Central memory CD8-positive, alpha-beta T cell (primary cell): ENCODE data around the gene TSPEAR.
"Not testable (repeated sequence)": the region's sequence is repeated elsewhere in the genome, so short reads cannot be mapped to it uniquely, and the experiment has no call there.

Experiments used
- ATAC-seq: fragments of 150-1000 bp; cut with Tn5 transposase; replicated peaks from 2 replicates; pipeline ENCODE4 v1.10.0; 2022; ENCODE audit warnings: mild to moderate bottlenecking, moderate FRiP score, moderate number of reproducible peaks; ENCODE audit not compliant: poor library complexity, severe bottlenecking; ENCODE audit errors: extremely low read depth
- DNase-seq, 2 donors: peaks; one replicate each; pipeline ENCODE4 v3.0.0; 2021; ENCODE audit warnings: low spot score in 2 of 2
- H3K27ac Mint-ChIP-seq: one replicate; pipeline ENCODE4 v1.8.0; 2022; ENCODE audit warnings: low read depth, mild to moderate bottlenecking, moderate library complexity, mixed read lengths
- H3K27me3 Mint-ChIP-seq: one replicate; pipeline ENCODE4 v1.8.0; 2022; ENCODE audit warnings: mixed read lengths
- H3K36me3 Mint-ChIP-seq: one replicate; pipeline ENCODE4 v1.8.0; 2022; ENCODE audit warnings: mild to moderate bottlenecking, moderate library complexity, mixed read lengths; ENCODE audit not compliant: insufficient read depth
- H3K4me1 Mint-ChIP-seq: one replicate; pipeline ENCODE4 v1.8.0; 2022; ENCODE audit warnings: mixed read lengths
- H3K4me3 Mint-ChIP-seq: one replicate; pipeline ENCODE4 v1.8.0; 2022; ENCODE audit warnings: mild to moderate bottlenecking, moderate library complexity, mixed read lengths
- H3K9me3 Mint-ChIP-seq: one replicate; pipeline ENCODE4 v1.8.0; 2022; ENCODE audit warnings: mixed read lengths

The TSPEAR gene

DNA sequence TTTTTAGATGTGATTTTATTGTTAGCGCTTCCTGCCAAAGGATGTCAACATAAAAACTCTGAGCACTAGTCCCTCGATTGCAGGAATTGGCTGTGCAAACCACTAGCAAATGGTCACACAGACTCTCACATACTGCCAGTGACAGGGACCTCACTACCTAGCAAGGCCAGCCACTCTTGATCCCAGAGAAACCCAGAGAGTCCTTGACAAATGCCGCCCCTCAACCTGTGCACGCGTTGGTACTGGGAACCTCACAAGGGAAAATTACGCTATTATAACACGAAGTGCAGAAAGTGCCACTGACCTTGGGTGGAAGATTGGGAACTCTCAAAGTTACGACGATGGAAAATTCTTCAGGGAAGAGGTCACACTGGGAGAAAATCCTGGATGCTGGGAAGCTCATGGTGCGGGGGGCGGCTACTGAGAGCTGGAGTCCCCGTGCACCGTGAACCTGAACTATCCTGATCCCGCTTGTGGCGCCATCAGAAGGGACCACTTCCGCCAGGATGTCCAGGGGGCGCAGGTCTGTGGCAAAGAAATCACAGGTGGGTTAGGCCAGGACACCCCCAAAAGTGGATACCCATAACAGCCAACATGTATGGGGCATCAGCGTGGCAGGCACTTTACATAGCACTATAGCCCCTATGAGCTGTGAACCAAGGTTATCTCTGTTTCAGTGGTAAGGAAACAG is 143.7 kb downstream of the TSPEAR start:
- H3K36me3 Mint-ChIP-seq: no peaks in the 10 kb centered on the region
- no peaks in the 10 kb centered on the region for H3K27me3 Mint-ChIP-seq
- no peak overlapping the region for H3K4me3 Mint-ChIP-seq
- H3K4me1 Mint-ChIP-seq: peaks cover 11% of the 10 kb centered on the region
- ATAC-seq (no peak), DNase-seq (no peak)
- no peak overlapping the region for H3K27ac Mint-ChIP-seq
- peaks cover 6% of the 10 kb centered on the region for H3K9me3 Mint-ChIP-seq

- H3K4me1 Mint-ChIP-seq: peaks cover 11% of the 10 kb centered on the region
- DNase-seq (no peak), ATAC-seq (no peak)
- no peaks in the 10 kb centered on the region for H3K36me3 Mint-ChIP-seq
- H3K4me3 Mint-ChIP-seq: no peak overlapping the region
- H3K9me3 Mint-ChIP-seq: peaks cover 11% of the 10 kb centered on the region
- no peak overlapping the region for H3K27ac Mint-ChIP-seq
- no peaks in the 10 kb centered on the region for H3K27me3 Mint-ChIP-seq
These were observed 145.0 kb downstream of the TSPEAR start for GRCh38 chr21:44566403-44566802.

DNA sequence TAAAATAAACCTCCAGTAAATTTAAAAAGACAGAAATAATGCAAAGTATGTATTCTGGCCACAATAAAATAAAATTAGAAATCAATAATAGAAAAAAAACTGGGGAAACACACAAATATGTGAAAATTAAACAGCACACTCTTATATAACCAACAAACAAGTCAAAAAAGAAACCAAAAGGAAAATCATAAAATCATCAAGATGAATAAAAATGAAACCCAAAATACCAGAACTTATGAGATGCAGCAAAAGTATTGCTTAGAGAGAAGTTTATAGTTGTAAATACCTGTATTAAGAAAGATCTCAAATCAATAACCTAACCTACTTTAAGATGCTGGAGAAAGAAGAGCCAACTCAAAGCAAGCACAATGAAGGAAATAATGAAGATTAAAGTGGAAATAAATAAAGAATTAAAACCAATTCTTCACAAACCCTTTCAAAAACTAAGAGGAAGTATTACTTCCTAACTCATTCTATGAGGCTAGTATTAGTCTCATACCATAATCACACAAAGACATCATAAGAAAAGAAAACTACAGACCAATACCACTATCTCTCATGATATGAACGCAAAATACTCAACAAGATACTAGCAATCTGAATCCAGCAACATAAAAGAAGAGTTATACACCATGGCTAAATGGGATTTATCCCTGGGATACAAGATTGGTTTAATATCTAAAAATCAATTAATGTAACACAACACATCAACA is 146.3 kb downstream of the TSPEAR start:
- DNase-seq (no peak), ATAC-seq (no peak)
- peak overlapping the region; percentile 76 for H3K27ac Mint-ChIP-seq
- H3K4me1 Mint-ChIP-seq: peaks cover 11% of the 10 kb centered on the region
- no peaks in the 10 kb centered on the region for H3K36me3 Mint-ChIP-seq
- H3K27me3 Mint-ChIP-seq: no peaks in the 10 kb centered on the region
- H3K4me3 Mint-ChIP-seq: no peak overlapping the region
- peaks cover 18% of the 10 kb centered on the region for H3K9me3 Mint-ChIP-seq

- ATAC-seq (no peak), DNase-seq (no peak)
- Mint-ChIP-seq H3K36me3 (peaks cover 2% of the 10 kb centered on the region), H3K4me3 (no peak overlapping the region), H3K27ac (peak overlapping the region; percentile 76), H3K9me3 (peaks cover 23% of the 10 kb centered on the region), H3K4me1 (peaks cover 11% of the 10 kb centered on the region), H3K27me3 (no peaks in the 10 kb centered on the region)
These were observed 147.3 kb downstream of the TSPEAR start for GRCh38 chr21:44564099-44564498.

- Mint-ChIP-seq H3K27me3 (no peaks in the 10 kb centered on the region), H3K4me1 (no peaks in the 10 kb centered on the region), H3K27ac (no peak within 1 kb of the TSS), H3K9me3 (peaks cover 23% of the 10 kb centered on the region), H3K36me3 (peaks cover 2% of the 10 kb centered on the region), H3K4me3 (no peak within 1 kb of the TSS)
- DNase-seq: no peak
- ATAC-seq: no peak
These were observed 152.7 kb downstream of the TSPEAR start, which contains the start of gene KRTAP10-3 for GRCh38 chr21:44558695-44559094. Gene KRTAP10-3 (minus strand): TSS chr21:44558795. CDS start chr21:44558715, 80 bp downstream.

DNA sequence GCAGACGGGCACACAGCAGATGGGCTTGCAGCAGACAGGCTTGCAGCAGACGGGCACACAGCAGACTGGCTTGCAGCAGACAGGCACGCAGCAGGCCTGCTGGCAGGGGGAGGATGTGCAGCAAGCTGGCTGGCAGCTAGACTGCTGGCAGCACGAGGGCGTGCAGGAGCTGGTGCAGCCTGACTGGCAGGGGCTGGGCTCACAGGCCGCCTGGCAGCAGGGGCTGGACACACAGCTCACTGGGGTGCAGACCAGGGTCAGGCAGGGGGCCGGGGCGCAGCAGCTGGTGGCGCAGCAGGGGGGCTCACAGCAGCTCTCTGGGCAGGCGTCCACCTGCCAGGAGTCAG is 153.1 kb downstream of the TSPEAR start:
- not testable (repeated sequence) for H3K4me3 Mint-ChIP-seq, H3K27ac Mint-ChIP-seq, DNase-seq, ATAC-seq, H3K36me3 Mint-ChIP-seq, H3K4me1 Mint-ChIP-seq, H3K27me3 Mint-ChIP-seq
- H3K9me3 Mint-ChIP-seq: peaks cover 26% of the 10 kb centered on the region

- no peak overlapping the region for H3K27ac Mint-ChIP-seq
These were observed 153.7 kb downstream of the TSPEAR start for GRCh38 chr21:44557491-44558328.

DNA sequence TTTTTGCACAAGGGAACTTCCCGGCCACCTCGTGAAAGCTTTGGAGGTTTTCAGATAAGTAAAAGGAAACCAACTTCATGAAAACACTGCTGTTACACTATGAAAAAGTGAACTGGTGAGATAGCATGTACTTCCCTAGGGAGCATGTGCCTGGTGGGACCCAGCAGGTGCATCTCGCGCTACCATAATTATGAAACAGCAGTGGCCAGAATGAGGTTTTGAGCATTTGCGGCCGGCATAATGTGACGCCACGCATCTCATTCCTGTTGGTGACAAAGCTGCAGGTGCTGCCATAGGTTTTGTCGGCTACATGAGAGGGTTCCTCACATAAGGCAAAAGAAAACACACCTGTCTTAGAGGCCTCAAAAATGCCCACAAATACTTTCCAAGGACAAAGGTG is 154.5 kb downstream of the TSPEAR start:
- ATAC-seq: no peak
- peaks cover 2% of the 10 kb centered on the region for H3K36me3 Mint-ChIP-seq
- H3K4me3 Mint-ChIP-seq: no peak overlapping the region
- no peak overlapping the region for H3K27ac Mint-ChIP-seq
- DNase-seq: no peak
- H3K27me3 Mint-ChIP-seq: no peaks in the 10 kb centered on the region
- H3K4me1 Mint-ChIP-seq: no peaks in the 10 kb centered on the region
- peaks cover 18% of the 10 kb centered on the region for H3K9me3 Mint-ChIP-seq

More at GRCh38 chr21:44557491-44558328, 153.7 kb downstream of the TSPEAR start:
- peaks cover 2% of the 10 kb centered on the region for H3K36me3 Mint-ChIP-seq
- H3K9me3 Mint-ChIP-seq: peaks cover 24% of the 10 kb centered on the region
- H3K27me3 Mint-ChIP-seq: no peaks in the 10 kb centered on the region
- H3K4me1 Mint-ChIP-seq: no peaks in the 10 kb centered on the region
- DNase-seq: no peak
- H3K4me3 Mint-ChIP-seq: no peak overlapping the region
- ATAC-seq: no peak

GRCh38 chr21:44555200-44555875 is 156.0 kb downstream of the TSPEAR start:
- Mint-ChIP-seq H3K27me3 (no peaks in the 10 kb centered on the region), H3K36me3 (peaks cover 4% of the 10 kb centered on the region), H3K4me3 (no peak overlapping the region), H3K9me3 (peaks cover 12% of the 10 kb centered on the region), H3K27ac (peak overlapping the region; percentile 35), H3K4me1 (peaks cover 7% of the 10 kb centered on the region)
- DNase-seq: no peak
- no peak for ATAC-seq

DNA sequence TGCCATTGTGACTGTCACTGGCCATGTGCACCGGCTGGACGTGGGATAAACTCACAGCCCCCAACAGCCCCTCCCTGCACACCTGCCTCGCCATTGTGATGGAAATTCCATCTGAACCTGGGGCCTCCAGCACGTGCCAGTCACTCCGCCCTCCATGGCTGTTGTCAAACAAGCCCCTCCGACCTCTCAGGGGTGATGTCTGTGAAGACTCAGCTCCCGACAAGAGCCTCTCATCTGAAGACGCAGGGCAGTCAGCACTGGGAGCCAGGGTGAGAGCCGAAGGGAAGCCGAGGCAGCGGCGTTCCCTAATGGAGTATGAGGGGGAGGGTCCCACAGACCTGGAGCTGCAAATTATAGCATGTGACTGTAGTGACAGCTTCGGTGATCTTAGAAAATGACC is 158.7 kb downstream of the TSPEAR start:
- H3K27ac Mint-ChIP-seq: no peak overlapping the region
- H3K4me3 Mint-ChIP-seq: no peak overlapping the region
- peaks cover 4% of the 10 kb centered on the region for H3K36me3 Mint-ChIP-seq
- ATAC-seq: no peak
- no peaks in the 10 kb centered on the region for H3K27me3 Mint-ChIP-seq
- peaks cover 9% of the 10 kb centered on the region for H3K9me3 Mint-ChIP-seq
- peaks cover 21% of the 10 kb centered on the region for H3K4me1 Mint-ChIP-seq
- no peak for DNase-seq

DNA sequence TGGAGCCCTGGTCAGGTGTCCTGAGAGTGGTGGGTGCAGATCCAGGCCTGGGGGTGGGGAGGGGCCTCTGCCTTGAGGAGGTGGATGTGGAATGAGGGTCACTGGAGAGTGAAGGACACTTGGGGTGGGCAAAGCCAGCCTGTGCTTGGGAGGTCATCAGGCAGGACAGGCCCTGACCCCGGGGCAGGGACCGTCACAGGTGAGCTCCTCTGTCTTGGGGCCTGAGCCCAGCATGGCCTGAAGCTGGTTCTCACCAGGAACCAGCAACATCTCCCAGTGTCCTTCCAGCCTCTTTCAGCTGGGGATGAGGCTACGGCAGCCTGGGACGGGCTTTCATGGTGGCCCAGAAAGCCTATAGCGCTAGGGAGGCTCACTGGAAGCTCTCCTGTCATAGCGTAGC is 159.2 kb downstream of the TSPEAR start:
- Mint-ChIP-seq H3K9me3 (peaks cover 14% of the 10 kb centered on the region), H3K4me1 (peaks cover 27% of the 10 kb centered on the region), H3K27me3 (no peaks in the 10 kb centered on the region), H3K27ac (no peak overlapping the region), H3K36me3 (peaks cover 6% of the 10 kb centered on the region), H3K4me3 (no peak overlapping the region)
- no peak for DNase-seq
- ATAC-seq: no peak

- peak within 1 kb of the TSS; percentile 57 for H3K27ac Mint-ChIP-seq
These were observed 159.9 kb downstream of the TSPEAR start, which contains the start of gene KRTAP10-2 for GRCh38 chr21:44551340-44551961. Gene KRTAP10-2 (minus strand): TSS chr21:44551505. CDS start chr21:44551458, 47 bp downstream.

More at GRCh38 chr21:44551340-44551961, 159.9 kb downstream of the TSPEAR start, which contains the start of gene KRTAP10-2:
- DNase-seq (no peak), ATAC-seq (no peak)
- Mint-ChIP-seq H3K4me3 (no peak within 1 kb of the TSS), H3K4me1 (peaks cover 33% of the 10 kb centered on the region), H3K27me3 (no peaks in the 10 kb centered on the region), H3K9me3 (peaks cover 20% of the 10 kb centered on the region), H3K36me3 (peaks cover 6% of the 10 kb centered on the region)
